ENCODE data around the gene TRIP13. TPM values are rescaled to one million over a fixed set of nuclear protein-coding genes. Genes with fewer than 3 reads are reported as not detected.
A peak's percentile ranks its signal among the peaks of the same experiment; 100 is the strongest.
"Not testable (repeated sequence)": the region's sequence is repeated elsewhere in the genome, so short reads cannot be mapped to it uniquely, and the experiment has no call there.

TRIP13 gene, protein sequence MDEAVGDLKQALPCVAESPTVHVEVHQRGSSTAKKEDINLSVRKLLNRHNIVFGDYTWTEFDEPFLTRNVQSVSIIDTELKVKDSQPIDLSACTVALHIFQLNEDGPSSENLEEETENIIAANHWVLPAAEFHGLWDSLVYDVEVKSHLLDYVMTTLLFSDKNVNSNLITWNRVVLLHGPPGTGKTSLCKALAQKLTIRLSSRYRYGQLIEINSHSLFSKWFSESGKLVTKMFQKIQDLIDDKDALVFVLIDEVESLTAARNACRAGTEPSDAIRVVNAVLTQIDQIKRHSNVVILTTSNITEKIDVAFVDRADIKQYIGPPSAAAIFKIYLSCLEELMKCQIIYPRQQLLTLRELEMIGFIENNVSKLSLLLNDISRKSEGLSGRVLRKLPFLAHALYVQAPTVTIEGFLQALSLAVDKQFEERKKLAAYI
- polyA plus RNA-seq (2011; rRNA removed) (20.4 and 23.1 TPM in 2 replicates), polyA minus RNA-seq (2011; rRNA and poly(A)+ RNA removed) (7.9 and 9.4 TPM in 2 replicates)

DNA sequence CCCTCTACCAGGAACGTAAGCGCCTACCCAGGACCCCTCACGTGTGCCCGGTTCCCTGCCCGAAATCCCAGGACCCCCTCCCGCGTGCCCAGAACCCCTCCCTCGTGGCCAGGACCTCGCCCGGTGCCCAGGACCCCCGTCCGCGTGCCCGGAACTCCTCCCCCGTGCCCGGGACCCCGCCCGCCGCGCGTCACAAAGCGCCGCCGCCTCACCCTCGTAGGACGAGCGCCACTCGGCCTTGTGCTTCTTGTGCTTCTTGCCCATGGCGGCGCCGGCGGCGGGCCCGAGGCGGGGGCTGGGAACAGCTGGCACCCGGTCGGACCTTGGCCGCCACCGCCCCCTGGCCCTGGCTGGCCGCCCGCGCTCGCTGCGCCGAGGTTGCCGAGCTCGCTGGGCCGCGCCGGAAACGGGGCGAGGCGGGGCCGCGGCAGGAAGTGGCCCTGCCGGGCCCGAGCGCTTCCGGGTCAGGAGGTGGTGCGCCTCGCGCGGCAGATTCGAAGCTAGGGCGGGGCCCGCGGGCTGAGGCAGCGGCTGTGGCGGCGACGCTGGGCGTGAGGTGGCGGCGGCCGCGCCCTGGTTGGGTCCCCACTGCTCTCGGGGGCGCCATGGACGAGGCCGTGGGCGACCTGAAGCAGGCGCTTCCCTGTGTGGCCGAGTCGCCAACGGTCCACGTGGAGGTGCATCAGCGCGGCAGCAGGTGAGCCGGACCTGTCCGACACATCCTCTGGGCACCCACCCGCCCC is at the start of gene TRIP13, which contains the start of gene BRD9:
Gene TRIP13, plus strand, starts transcription at position 491 of the 743 bp plus-strand sequence. Its CDS starts 115 bp downstream, at position 606.
Gene BRD9, minus strand, starts transcription at position 408 of the 743 bp plus-strand sequence. Its CDS starts 144 bp downstream, at position 264.
- Histone ChIP-seq H3K27me3 (ENCODE audit: control insufficient read depth, insufficient read depth, low read length) (no peaks in the 10 kb centered on the region), H3K4me3 (ENCODE audit: low read depth, low read length) (peak within 1 kb of the TSS; percentile 96), H3K36me3 (ENCODE audit: control insufficient read depth, insufficient read depth, low read length) (peaks cover 17% of the 10 kb centered on the region)
- ChIA-PET CTCF (interaction anchor here (1.8 to 4.0 kb wide), 3 partner anchors 10 to 223 kb away, joined by 7 to 18 read pairs (median 8); no protein-coding TSS in a partner anchor), POLR2A (no interaction called here)
- TF ChIP-seq, protein P1, sequence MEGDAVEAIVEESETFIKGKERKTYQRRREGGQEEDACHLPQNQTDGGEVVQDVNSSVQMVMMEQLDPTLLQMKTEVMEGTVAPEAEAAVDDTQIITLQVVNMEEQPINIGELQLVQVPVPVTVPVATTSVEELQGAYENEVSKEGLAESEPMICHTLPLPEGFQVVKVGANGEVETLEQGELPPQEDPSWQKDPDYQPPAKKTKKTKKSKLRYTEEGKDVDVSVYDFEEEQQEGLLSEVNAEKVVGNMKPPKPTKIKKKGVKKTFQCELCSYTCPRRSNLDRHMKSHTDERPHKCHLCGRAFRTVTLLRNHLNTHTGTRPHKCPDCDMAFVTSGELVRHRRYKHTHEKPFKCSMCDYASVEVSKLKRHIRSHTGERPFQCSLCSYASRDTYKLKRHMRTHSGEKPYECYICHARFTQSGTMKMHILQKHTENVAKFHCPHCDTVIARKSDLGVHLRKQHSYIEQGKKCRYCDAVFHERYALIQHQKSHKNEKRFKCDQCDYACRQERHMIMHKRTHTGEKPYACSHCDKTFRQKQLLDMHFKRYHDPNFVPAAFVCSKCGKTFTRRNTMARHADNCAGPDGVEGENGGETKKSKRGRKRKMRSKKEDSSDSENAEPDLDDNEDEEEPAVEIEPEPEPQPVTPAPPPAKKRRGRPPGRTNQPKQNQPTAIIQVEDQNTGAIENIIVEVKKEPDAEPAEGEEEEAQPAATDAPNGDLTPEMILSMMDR (IDR thresholded peaks at IDR 0.05; ENCODE audit: insufficient read depth, low read depth, low read length) = no peak
- DNase-seq (ENCODE audit: low read depth) = peak; percentile 4

DNA sequence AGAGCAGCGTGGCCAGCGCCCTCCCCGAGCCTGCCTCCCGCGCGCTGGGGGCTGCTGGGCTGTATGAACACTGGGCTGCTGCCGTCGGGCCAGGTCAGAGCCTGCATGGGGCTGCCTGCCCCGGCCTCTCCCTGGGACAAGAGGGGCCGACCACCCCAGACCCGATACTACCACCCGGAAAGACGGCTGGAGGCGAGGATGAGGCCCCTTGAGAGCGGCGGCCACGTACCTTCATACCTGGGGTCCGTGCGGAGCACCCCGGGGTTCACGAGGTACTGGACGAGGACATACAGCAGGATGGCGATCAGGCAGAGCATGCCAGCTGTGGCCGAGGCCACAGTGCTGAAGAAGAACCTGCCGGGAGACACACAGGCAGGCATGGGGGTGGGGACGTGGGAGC is 49.3 kb upstream of the TRIP13 start:
- H3K36me3 ChIP-seq (ENCODE audit: control insufficient read depth, insufficient read depth, low read length); DNase-seq (ENCODE audit: low read depth); H3K4me3 ChIP-seq (ENCODE audit: low read depth, low read length); CTCF ChIA-PET; POLR2A ChIA-PET; H3K27me3 ChIP-seq (ENCODE audit: control insufficient read depth, insufficient read depth, low read length): not testable (repeated sequence)

DNA sequence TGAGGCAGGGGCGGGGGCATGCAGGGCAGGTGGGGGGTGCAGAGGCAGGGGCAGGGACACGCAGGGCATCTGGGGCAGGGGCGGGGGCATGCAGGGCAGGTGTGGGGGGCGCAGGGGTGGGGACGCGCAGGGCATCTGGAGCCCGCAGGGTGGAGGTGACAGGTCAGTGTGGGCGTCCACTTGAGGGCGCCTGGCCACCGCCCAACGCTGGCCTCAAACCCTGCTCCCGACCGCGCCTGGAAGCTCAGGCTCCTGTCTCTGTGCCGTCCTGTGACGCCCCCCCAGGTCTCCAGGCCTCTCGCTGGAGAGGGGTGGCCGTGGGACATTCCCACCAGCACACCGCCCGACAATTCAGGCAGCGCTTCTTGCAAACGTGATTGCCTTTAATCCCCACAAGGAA is 48.8 kb upstream of the TRIP13 start:
- POLR2A ChIA-PET; H3K36me3 ChIP-seq (ENCODE audit: control insufficient read depth, insufficient read depth, low read length); H3K27me3 ChIP-seq (ENCODE audit: control insufficient read depth, insufficient read depth, low read length); CTCF ChIA-PET; DNase-seq (ENCODE audit: low read depth); H3K4me3 ChIP-seq (ENCODE audit: low read depth, low read length): not testable (repeated sequence)

DNA sequence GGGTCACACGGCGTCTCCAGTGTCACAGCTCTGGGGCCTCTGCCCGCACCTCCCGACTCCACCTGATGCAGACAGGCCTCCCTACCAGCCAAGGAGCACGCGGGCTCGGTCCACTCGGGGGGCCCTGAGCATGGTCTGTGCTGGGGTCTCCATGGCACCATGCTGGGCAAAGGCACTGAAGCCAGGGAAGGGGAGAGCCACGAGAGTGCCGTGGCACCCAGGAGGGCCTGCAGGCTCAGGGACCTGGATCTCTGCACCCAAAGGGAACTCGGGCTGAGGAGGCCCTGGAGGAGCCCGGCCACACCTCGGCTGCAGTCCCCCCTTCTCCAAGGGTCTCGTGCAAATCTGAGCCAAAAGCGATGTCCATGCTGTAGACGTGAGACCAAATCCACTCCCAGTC is 48.3 kb upstream of the TRIP13 start:
- POLR2A ChIA-PET; H3K27me3 ChIP-seq (ENCODE audit: control insufficient read depth, insufficient read depth, low read length); CTCF ChIA-PET; H3K36me3 ChIP-seq (ENCODE audit: control insufficient read depth, insufficient read depth, low read length); DNase-seq (ENCODE audit: low read depth); H3K4me3 ChIP-seq (ENCODE audit: low read depth, low read length): not testable (repeated sequence)

DNA sequence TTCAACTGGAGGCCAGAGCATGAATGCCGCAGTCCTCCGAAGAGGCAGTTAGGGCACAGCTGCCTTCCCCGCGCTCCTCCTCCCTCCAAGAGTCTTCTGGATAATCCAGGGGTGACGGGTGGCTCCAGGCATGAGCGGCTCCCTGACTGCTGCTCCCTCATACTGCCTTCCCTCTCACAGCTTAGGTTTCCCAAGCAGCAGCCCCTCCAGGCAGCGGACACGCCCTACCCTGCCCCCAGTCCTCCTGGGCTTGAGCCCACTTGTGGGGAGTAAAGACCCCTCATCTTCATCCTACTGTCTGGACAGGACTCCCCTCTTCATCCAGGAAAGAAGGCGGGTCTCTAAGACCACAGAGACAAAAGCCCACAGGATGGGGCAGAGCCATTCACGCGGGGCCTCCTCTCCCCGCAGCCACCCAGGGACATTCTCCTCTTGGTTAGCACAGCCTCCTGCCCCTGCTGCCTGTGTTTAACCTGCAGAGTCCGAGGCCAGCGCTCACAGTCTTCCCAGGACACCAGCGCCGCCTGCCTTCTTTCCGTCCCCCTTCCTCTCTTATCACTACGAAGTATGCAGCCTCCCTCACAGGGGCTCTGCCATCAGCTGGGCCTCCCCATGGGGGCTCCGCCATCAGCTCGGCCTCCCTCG is 47.5 kb upstream of the TRIP13 start:
- POLR2A ChIA-PET = not testable (repeated sequence)

DNA sequence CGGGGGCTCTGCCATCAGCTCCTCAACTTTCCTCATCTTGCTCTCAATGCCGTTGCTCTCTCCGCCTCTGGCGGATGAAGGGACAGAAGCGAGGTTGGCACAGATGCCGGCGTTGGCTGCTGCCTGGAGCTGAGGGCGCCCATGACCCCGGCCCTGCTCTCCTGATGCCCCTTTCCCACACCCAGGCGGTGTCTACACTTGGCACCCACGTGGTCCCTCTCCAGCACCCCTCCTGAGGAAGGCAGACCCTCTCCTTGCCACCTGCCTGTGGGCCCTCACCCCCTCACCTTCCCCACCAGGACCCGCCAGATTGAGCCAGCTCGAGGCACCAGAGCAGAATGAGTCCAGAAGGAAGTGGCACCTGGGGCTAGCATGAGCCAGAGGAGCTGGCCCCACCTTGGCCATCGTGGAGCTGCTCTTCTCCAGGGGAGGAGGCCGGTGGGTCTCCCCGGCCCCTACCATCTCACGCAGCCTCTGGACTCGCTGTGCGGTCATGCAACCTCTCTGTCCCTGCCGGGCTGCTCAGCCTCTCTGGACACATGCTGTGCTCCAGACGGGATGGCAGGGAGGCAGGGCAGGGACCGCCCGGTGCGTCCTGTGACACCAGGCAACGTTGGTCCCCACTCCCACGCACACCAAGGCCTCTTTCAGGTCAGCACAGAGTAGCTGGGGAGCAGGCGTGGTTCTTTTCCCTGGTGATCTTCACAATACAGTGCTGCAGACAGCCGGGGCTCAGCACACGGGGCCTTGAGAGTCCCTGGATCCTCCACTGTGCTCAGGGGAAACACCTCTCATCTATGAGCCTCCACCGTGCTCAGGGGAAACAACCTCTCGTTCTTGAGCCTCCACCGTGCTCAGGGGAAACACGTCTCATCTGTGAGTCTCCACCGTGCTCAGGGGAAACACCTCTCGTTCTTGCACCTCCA is 46.7 kb upstream of the TRIP13 start:
- CTCF ChIA-PET = not testable (repeated sequence)

More for the DNA sequence above, 47.5 kb upstream of the TRIP13 start:
- H3K4me3 ChIP-seq (ENCODE audit: low read depth, low read length); DNase-seq (ENCODE audit: low read depth); H3K27me3 ChIP-seq (ENCODE audit: control insufficient read depth, insufficient read depth, low read length); H3K36me3 ChIP-seq (ENCODE audit: control insufficient read depth, insufficient read depth, low read length); CTCF ChIA-PET: not testable (repeated sequence)

DNA sequence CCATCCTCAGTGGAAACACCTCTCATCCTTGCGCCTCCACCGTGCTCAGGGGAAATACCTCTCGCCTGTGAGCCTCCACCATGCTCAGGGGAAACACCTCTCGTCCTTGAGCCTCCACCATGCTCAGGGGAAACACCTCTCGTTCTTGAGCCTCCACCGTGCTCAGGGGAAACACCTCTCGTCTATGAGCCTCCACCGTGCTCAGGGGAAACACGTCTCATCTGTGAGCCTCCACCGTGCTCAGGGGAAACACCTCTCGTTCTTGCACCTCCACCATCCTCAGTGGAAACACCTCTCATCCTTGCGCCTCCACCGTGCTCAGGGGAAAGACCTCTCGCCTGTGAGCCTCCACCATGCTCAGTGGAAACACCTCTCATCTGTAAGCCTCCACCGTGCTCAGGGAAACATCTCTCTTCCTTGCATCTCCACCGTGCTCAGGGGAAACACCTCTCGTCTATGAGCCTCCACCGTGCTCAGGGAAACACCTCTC is 46.0 kb upstream of the TRIP13 start:
- CTCF ChIA-PET; DNase-seq (ENCODE audit: low read depth); H3K27me3 ChIP-seq (ENCODE audit: control insufficient read depth, insufficient read depth, low read length); POLR2A ChIA-PET; H3K4me3 ChIP-seq (ENCODE audit: low read depth, low read length); H3K36me3 ChIP-seq (ENCODE audit: control insufficient read depth, insufficient read depth, low read length): not testable (repeated sequence)

More for the DNA sequence above, 46.7 kb upstream of the TRIP13 start:
- H3K4me3 ChIP-seq (ENCODE audit: low read depth, low read length); H3K36me3 ChIP-seq (ENCODE audit: control insufficient read depth, insufficient read depth, low read length); DNase-seq (ENCODE audit: low read depth); POLR2A ChIA-PET; H3K27me3 ChIP-seq (ENCODE audit: control insufficient read depth, insufficient read depth, low read length): not testable (repeated sequence)

DNA sequence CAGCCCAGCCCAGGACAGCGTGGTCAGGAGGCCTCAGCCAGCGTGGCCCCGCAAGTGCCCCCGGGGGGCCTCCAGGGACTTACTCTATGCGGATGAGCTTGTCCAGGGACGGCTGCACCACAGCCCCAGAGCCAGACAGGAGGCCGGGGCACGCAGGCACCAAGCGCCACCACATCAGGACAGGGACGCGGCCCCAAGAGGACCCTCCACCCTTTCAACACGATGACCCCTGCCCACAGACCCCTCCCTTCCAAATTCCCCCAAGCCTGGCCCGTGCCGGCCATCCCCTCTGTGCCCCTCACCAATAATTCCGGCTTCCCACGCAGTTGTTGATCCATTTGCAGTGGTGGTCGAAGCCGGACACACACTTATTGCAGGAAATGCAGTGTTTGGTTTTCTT is 45.5 kb upstream of the TRIP13 start:
- H3K27me3 ChIP-seq (ENCODE audit: control insufficient read depth, insufficient read depth, low read length); DNase-seq (ENCODE audit: low read depth); H3K36me3 ChIP-seq (ENCODE audit: control insufficient read depth, insufficient read depth, low read length); POLR2A ChIA-PET; H3K4me3 ChIP-seq (ENCODE audit: low read depth, low read length); CTCF ChIA-PET: not testable (repeated sequence)

DNA sequence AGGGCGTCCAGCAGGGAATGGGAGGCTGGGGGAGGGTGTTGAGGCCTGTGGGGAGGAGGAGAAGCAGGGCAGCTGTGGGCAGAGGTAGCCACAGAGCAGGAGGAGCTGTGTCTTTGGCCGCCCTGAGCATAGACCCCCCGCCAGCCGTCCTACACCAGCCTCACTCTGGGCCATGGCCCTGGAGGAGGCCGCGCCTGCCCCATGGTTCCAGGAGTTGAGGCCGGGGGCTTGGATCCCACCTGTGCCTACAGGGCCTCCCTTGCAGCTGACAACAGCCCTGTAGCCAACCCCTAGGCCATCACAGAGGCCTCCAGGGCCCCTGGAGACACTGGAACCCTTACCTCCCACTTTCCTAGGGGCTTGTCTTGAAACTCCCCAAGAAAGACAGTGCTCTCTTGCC is 44.9 kb upstream of the TRIP13 start:
- H3K36me3 ChIP-seq (ENCODE audit: control insufficient read depth, insufficient read depth, low read length); DNase-seq (ENCODE audit: low read depth); POLR2A ChIA-PET; H3K27me3 ChIP-seq (ENCODE audit: control insufficient read depth, insufficient read depth, low read length); H3K4me3 ChIP-seq (ENCODE audit: low read depth, low read length); CTCF ChIA-PET: not testable (repeated sequence)
